ENCODE results near the gene PDE9A. TPM values are rescaled to one million over a fixed set of nuclear protein-coding genes. Genes with fewer than 3 reads are reported as not detected.

The PDE9A gene
- total RNA-seq, 3 donors from 2014 or later: 3.0 to 14.7 (median 10.5) TPM

DNA sequence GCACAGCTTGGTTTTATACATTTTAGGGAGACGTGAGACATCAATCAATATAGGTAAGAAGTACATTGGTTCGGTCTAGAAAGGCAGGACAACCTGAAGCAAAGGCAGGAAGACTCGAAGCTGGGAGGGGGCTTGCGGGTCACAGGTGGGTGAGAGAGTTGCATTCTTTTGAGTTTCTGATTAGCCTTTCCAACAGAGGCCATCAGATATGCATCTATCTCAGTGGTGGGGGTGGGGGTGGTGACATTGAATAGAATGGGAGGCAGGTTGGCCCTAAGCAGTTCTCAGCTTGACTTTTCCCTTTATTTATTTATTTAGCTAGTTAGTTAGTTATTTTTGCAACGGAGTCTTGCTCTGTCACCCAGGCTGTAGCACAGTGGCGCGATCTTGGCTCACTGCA, 140.4 kb downstream of the PDE9A start:
- TF ChIP-seq POLR2AphosphoS5 (IDR thresholded peaks at IDR 0.05): no peak
- TF ChIP-seq POLR2A (IDR thresholded peaks at IDR 0.05): no peak
- TF ChIP-seq, protein P1, sequence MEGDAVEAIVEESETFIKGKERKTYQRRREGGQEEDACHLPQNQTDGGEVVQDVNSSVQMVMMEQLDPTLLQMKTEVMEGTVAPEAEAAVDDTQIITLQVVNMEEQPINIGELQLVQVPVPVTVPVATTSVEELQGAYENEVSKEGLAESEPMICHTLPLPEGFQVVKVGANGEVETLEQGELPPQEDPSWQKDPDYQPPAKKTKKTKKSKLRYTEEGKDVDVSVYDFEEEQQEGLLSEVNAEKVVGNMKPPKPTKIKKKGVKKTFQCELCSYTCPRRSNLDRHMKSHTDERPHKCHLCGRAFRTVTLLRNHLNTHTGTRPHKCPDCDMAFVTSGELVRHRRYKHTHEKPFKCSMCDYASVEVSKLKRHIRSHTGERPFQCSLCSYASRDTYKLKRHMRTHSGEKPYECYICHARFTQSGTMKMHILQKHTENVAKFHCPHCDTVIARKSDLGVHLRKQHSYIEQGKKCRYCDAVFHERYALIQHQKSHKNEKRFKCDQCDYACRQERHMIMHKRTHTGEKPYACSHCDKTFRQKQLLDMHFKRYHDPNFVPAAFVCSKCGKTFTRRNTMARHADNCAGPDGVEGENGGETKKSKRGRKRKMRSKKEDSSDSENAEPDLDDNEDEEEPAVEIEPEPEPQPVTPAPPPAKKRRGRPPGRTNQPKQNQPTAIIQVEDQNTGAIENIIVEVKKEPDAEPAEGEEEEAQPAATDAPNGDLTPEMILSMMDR (IDR thresholded peaks at IDR 0.05): no peak
- no peak for DNase-seq (ENCODE audit: low spot score in 2 of 2)
- Histone ChIP-seq H3K9me3 (no peaks in the 10 kb centered on the region), H3K4me3 (no peak overlapping the region), H3K36me3 (no peaks in the 10 kb centered on the region), H3K4me1 (no peaks in the 10 kb centered on the region), H3K27me3 (no peaks in the 10 kb centered on the region), H3K27ac (no peak overlapping the region)
- intact Hi-C loops (cut with DNase I; ENCODE audit: low total_unique reads): no loop called here

DNA sequence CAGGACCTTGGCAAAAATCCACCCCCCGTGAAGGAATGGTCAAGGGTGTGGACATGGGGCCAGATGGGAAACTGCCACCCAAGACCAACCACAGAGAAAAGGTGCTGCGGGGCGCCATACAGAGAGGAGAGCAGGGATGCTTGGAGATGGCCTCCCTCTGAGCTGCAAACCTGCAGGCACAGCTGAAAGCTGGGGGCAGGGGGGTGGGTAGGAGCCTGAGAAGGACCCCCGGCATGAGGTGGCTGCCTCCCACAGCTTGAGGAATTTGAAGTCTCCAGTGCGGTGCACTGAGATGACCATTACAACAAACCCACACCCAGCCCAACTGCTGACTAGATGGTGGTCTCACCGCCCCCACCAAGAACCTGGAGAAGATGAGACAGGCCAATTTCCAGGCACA, 141.1 kb downstream of the PDE9A start:
- Histone ChIP-seq H3K9me3 (no peaks in the 10 kb centered on the region), H3K27me3 (no peaks in the 10 kb centered on the region), H3K36me3 (no peaks in the 10 kb centered on the region), H3K4me1 (no peaks in the 10 kb centered on the region), H3K4me3 (no peak overlapping the region), H3K27ac (no peak overlapping the region)
- intact Hi-C loops (cut with DNase I; ENCODE audit: low total_unique reads): no loop called here
- TF ChIP-seq, protein P1 (IDR thresholded peaks at IDR 0.05): no peak
- TF ChIP-seq POLR2AphosphoS5 (IDR thresholded peaks at IDR 0.05): no peak
- DNase-seq (ENCODE audit: low spot score in 2 of 2): no peak

DNA sequence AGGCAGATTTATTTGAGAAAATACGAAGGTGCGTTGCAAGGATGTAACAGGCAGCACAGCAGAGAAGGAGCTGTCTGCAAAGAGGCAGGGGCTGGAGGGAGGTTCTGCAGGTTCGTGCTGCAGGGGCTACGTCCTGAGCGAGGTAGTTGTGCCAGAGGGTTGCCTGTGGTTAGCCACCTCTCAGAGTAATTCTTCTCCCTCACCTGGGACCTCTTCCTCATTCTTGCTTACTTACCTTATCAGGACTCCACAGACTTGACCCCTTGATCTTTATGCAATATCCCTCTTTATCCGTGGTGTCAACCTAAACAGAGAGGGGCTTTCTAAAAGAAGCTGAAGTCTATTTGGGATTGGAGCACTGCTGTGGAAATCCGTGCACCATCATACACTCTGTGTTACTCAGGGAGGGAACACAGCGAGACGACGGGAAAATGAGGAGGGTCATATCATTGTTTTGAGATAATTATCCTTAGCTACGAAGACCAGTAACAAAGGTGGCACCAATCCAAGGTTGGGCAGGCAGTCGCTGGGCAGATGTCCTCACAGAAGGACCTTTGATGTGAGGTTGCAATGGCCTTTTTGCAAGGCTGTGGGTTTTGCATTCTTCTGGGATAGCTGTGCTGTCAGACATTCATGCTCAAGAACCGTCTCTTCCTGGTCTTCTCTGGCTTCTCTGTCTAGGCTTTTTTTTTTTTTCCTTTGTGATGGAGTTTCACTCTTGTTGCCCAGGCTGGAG, 143.1 kb downstream of the PDE9A start:
- intact Hi-C loops (cut with DNase I; ENCODE audit: low total_unique reads): loop anchor here (5.0 kb wide), 1 partner anchor 744 kb away; no protein-coding TSS in a partner anchor
- no peaks in the 10 kb centered on the region for H3K36me3 ChIP-seq
- DNase-seq (ENCODE audit: low spot score in 2 of 2): no peak
- no peaks in the 10 kb centered on the region for H3K9me3 ChIP-seq
- H3K27me3 ChIP-seq: no peaks in the 10 kb centered on the region
- H3K27ac ChIP-seq: no peak overlapping the region
- no peak overlapping the region for H3K4me3 ChIP-seq
- TF ChIP-seq POLR2AphosphoS5 (IDR thresholded peaks at IDR 0.05) (no peak), POLR2A (IDR thresholded peaks at IDR 0.05) (no peak)
- TF ChIP-seq, protein P1 (IDR thresholded peaks at IDR 0.05): no peak
- H3K4me1 ChIP-seq: no peaks in the 10 kb centered on the region

DNA sequence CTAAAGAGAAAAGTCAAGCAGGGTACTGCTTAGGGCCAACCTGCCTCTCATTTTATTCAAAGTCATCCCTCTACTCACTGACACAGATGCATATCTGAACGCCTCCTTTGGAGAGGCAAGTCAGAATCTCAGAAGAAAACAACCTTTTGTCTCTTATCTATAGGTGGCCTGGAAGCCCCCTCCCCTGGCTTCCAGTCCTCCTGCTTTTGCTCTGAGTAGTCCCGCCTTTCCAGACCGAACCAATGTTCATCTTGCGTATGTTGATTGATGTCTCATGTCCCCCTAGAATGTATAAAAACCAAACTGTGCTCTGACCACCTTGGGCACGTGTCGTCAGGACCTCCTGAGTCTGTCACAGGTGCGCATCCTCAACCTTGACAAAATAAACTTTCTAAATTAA, 144.1 kb downstream of the PDE9A start:
- intact Hi-C loops (cut with DNase I; ENCODE audit: low total_unique reads): loop anchor here (5.0 kb wide), 1 partner anchor 745 kb away; no protein-coding TSS in a partner anchor

DNA sequence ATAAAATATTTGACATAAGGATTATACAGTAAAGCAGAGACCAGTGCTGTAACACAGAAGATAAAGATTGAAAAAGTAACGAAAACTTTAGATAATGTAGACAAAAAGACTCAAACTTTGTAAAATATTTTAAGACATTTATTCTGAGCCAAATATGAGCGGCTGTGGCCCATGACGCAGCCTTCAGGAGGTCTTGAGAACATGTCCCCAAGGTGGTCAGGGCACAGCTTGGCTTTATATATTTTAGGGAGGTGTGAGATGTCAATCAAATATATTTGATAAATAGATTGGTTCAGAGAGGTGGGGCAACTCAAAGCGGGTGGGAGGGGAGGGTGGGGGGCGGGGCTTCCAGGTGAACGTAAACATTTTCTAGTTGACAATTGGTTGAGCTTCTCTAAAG, 144.7 kb downstream of the PDE9A start:
- TF ChIP-seq, protein P1 (IDR thresholded peaks at IDR 0.05): no peak
- TF ChIP-seq POLR2A (IDR thresholded peaks at IDR 0.05) (no peak), POLR2AphosphoS5 (IDR thresholded peaks at IDR 0.05) (no peak)
- H3K9me3 ChIP-seq: no peaks in the 10 kb centered on the region
- H3K36me3 ChIP-seq: no peaks in the 10 kb centered on the region
- no peaks in the 10 kb centered on the region for H3K27me3 ChIP-seq
- H3K4me1 ChIP-seq: no peaks in the 10 kb centered on the region
- no peak for DNase-seq (ENCODE audit: low spot score in 2 of 2)
- intact Hi-C loops (cut with DNase I; ENCODE audit: low total_unique reads): loop anchor here (5.0 kb wide), 1 partner anchor 746 kb away; no protein-coding TSS in a partner anchor
- H3K4me3 ChIP-seq: no peak overlapping the region
- no peak overlapping the region for H3K27ac ChIP-seq

More for the DNA sequence above, 144.1 kb downstream of the PDE9A start:
- no peak for DNase-seq (ENCODE audit: low spot score in 2 of 2)
- Histone ChIP-seq H3K4me1 (no peaks in the 10 kb centered on the region), H3K27ac (no peak overlapping the region), H3K4me3 (no peak overlapping the region), H3K36me3 (no peaks in the 10 kb centered on the region), H3K27me3 (no peaks in the 10 kb centered on the region), H3K9me3 (no peaks in the 10 kb centered on the region)
- TF ChIP-seq, protein P1 (IDR thresholded peaks at IDR 0.05): no peak
- TF ChIP-seq POLR2A (IDR thresholded peaks at IDR 0.05): no peak

Data from breast epithelium (tissue), 4 donors.